Measurements from ENCODE around the gene IL3.

GRCh38 chr5:132023258-132024116, 37.0 kb upstream of the IL3 start:
- TF ChIP-seq CTCF (IDR thresholded peaks at IDR 0.05; ENCODE audit: poor library complexity) (no peak), EZH2 (IDR thresholded peaks at IDR 0.05; ENCODE audit: borderline replicate concordance) (no peak)

Measured in hepatocyte (in vitro differentiated cells).